GM12874 (cell line): ENCODE results near the gene IL12RB2.
A peak's percentile ranks its signal among the peaks of the same experiment; 100 is the strongest.

Experiments used
- TF ChIP-seq, protein P1 (sequence below): IDR thresholded peaks from 2 replicates; pipeline ENCODE4 v1.5.1; 2011; ENCODE audit warnings: low read depth, mild to moderate bottlenecking, control low read depth, low read length, moderate library complexity; ENCODE audit not compliant: insufficient read depth

IL12RB2 gene, protein sequence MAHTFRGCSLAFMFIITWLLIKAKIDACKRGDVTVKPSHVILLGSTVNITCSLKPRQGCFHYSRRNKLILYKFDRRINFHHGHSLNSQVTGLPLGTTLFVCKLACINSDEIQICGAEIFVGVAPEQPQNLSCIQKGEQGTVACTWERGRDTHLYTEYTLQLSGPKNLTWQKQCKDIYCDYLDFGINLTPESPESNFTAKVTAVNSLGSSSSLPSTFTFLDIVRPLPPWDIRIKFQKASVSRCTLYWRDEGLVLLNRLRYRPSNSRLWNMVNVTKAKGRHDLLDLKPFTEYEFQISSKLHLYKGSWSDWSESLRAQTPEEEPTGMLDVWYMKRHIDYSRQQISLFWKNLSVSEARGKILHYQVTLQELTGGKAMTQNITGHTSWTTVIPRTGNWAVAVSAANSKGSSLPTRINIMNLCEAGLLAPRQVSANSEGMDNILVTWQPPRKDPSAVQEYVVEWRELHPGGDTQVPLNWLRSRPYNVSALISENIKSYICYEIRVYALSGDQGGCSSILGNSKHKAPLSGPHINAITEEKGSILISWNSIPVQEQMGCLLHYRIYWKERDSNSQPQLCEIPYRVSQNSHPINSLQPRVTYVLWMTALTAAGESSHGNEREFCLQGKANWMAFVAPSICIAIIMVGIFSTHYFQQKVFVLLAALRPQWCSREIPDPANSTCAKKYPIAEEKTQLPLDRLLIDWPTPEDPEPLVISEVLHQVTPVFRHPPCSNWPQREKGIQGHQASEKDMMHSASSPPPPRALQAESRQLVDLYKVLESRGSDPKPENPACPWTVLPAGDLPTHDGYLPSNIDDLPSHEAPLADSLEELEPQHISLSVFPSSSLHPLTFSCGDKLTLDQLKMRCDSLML

DNA sequence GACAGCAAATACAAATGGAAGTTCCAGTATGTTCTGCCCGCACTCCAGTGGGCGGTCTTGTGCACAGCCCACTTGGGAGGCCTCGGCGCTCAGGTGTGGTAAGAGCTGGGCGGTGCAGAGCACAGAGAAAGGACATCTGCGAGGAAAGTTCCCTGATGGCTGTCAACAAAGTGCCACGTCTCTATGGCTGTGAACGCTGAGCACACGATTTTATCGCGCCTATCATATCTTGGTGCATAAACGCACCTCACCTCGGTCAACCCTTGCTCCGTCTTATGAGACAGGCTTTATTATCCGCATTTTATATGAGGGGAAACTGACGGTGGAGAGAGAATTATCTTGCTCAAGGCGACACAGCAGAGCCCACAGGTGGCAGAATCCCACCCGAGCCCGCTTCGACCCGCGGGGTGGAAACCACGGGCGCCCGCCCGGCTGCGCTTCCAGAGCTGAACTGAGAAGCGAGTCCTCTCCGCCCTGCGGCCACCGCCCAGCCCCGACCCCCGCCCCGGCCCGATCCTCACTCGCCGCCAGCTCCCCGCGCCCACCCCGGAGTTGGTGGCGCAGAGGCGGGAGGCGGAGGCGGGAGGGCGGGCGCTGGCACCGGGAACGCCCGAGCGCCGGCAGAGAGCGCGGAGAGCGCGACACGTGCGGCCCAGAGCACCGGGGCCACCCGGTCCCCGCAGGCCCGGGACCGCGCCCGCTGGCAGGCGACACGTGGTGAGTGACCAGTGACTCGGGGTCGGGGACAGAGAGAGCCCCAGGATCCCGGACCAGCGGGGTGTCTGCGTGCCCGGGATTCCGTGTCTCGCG is at the start of gene IL12RB2:
TSS of gene IL12RB2 (plus strand) at position 623 of the 810 bp plus-strand sequence. CDS start 12,496 bp downstream, outside the sequence.
- TF ChIP-seq, protein P1, sequence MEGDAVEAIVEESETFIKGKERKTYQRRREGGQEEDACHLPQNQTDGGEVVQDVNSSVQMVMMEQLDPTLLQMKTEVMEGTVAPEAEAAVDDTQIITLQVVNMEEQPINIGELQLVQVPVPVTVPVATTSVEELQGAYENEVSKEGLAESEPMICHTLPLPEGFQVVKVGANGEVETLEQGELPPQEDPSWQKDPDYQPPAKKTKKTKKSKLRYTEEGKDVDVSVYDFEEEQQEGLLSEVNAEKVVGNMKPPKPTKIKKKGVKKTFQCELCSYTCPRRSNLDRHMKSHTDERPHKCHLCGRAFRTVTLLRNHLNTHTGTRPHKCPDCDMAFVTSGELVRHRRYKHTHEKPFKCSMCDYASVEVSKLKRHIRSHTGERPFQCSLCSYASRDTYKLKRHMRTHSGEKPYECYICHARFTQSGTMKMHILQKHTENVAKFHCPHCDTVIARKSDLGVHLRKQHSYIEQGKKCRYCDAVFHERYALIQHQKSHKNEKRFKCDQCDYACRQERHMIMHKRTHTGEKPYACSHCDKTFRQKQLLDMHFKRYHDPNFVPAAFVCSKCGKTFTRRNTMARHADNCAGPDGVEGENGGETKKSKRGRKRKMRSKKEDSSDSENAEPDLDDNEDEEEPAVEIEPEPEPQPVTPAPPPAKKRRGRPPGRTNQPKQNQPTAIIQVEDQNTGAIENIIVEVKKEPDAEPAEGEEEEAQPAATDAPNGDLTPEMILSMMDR: no peak

DNA sequence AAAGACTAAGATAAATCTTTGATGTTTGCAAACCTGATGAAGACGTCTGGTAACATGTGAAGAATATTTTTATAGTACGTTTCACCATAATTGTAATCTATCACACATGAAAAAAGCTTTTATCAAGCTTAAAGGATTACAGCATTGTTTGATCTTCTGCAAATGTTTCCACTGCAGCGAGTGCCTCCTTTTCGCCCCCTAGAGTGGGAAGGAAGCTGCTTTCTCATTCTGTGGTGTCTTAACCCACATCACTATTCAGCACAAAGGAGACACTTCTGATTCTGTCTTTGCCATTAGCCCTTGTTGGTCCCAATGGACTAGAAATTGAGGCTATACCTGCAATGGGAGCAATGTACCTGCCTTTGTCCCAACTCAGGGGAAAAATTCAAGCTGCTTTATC is 46.0 kb upstream of the IL12RB2 start:
- TF ChIP-seq, protein P1: peak; percentile 36; the same call in 1 of the 2 replicates

DNA sequence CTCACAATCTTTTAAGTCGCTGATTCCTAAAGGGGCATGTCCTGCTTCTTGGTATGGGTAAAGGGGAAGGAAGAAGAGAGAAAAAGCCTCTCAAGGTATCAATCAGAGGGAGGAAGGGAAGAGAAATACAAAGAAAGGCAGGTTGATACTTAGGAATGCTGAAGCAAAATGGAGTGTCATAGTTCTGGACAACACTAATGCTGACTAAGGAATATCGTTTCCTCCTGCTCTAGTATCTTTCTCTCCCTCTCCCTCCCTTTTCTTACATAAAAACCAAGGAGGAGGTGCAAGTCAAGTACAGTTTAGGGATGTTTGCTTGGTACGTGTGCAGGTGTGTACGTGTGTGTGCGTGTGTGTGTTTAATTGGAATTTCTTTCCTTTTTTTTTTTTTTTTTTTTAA is 44.9 kb upstream of the IL12RB2 start:
- TF ChIP-seq, protein P1: no peak

DNA sequence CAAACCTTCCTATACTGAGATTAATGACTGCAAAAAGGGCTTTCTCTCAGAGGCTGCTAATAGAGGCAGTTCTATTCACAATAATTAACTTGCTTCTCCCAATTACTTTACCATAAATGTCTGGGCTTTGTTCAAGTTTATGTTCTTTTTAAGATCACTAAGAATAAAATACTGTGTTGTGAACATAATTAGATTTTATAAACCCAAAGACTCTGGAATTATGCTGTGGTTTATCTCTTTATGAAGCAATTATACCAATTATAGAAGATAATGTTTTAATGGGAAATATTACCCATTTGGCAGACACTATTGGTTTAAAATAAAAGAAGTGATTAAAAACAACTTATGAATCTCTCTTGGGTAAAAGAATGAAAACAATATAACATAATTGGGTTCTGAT is 43.5 kb upstream of the IL12RB2 start:
- TF ChIP-seq, protein P1: no peak

DNA sequence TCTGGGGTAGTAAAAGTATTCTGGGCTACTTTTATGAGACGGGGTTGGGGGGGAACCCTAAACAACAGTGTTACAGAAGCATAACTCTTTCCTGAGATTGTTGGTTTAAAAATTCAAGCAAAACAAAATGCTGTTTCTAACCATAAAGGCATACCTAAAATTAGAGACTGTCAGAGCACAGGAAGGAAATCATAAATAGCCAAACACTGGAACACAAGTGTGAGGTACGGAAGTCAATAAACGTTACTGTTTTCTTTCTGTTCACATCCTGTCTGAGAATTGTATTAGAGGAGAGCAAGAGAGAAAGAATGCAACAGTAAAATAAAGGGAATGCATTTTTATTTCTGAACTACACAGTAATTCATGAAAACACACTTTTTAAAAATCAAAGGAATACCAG is 42.8 kb upstream of the IL12RB2 start:
- TF ChIP-seq, protein P1: no peak

DNA sequence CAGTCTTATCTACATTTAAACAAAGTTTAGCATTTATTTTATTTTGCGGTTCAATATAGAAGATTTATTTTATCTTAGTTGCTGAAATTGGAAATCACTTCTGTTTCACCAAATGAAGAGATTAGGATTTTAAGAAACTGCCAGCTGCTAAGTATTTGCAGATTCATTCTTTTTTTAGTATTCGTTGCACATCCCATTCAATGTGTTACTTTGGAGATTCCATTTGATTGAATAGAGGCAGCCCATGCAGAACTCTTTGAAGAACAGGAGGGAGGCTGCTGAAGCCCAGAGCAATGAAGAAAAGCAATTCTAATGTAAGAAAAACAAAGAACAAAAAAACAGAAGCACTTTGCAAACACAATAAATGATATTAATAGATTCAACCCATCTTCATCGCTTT is 38.6 kb upstream of the IL12RB2 start:
- TF ChIP-seq, protein P1: no peak
